Thyroid gland (tissue), 4 donors: Measurements from ENCODE around the gene RASA1. TPM values are rescaled to one million over a fixed set of nuclear protein-coding genes. Genes with fewer than 3 reads are reported as not detected.
A peak's percentile ranks its signal among the peaks of the same experiment; 100 is the strongest.

ENCODE experiments used
- DNase-seq, 2 donors: peaks; one replicate each; pipeline ENCODE4 v3.0.0-alpha.2; 2019
- H3K27ac ChIP-seq, 3 donors: fragments of 200-600 bp; sonication (generic); 1 replicate in 2 of 3; 2 replicates in 1 of 3; pipeline ENCODE4 v1.5.1; 2016 to 2019; ENCODE audit warnings: mild to moderate bottlenecking in 1 of 3, moderate library complexity in 1 of 3
- H3K27me3 ChIP-seq: fragments of 200-600 bp; sonication (generic); one replicate; pipeline ENCODE4 v1.5.1; 2019
- H3K36me3 ChIP-seq, 2 donors: fragments of 200-600 bp; sonication (generic); one replicate each; pipeline ENCODE4 v1.5.1; 2016 to 2019
- H3K4me1 ChIP-seq, 2 donors: fragments of 200-600 bp; sonication (generic); one replicate each; pipeline ENCODE4 v1.5.1; 2017 to 2019
- H3K4me3 ChIP-seq, 3 donors: fragments of 200-600 bp; sonication (generic); replicated peaks in 1 of 3; 1 replicate in 2 of 3; 2 replicates in 1 of 3; pipeline ENCODE4 v1.5.1; 2016; ENCODE audit warnings: mild to moderate bottlenecking in 1 of 3
- H3K9me3 ChIP-seq: fragments of 200-600 bp; sonication (generic); one replicate; pipeline ENCODE4 v1.5.1; 2017
- CTCF ChIP-seq, 6 experiments: fragments of 200-600 bp in 3 of 6; fragments of 450-650 bp in 3 of 6; sonication (generic) in 3 of 6; IDR thresholded peaks; one replicate each; pipeline ENCODE4 v1.5.1; 2016 to 2019; ENCODE audit warnings: antibody characterized with exemption in 6 of 6, mild to moderate bottlenecking in 2 of 6, inconsistent platforms in 1 of 6, moderate library complexity in 1 of 6
- POLR2A ChIP-seq, 2 donors: fragments of 450-650 bp; IDR thresholded peaks; one replicate each; pipeline ENCODE4 v1.6.1; 2017; ENCODE audit warnings: antibody characterized with exemption in 2 of 2, mild to moderate bottlenecking in 2 of 2, moderate library complexity in 1 of 2
- WGBS, 2 donors: methylation state at CpG; one replicate each; pipeline ENCODE4 v1.1.5; 2017; 5-methylcytosine and 5-hydroxymethylcytosine counted together
- intact Hi-C: fragments of 100-400 bp; cut with DNase I; formaldehyde crosslinking; loops from one replicate; pipeline ENCODE4 v1.15.1; 2023
- total RNA-seq, 4 donors: library from RNA; depleted of rRNA; stranded (reverse); fragments of >200 nt; gene quantifications; one replicate each; pipeline ENCODE4 v1.2.3, GENCODE V29; 2016

RASA1 gene
- total RNA-seq, 4 donors from 2014 or later, result 45.2 to 57.1 (median 52.8) TPM

- no peak overlapping the region for H3K27ac ChIP-seq
- H3K9me3 ChIP-seq, result no peaks in the 10 kb centered on the region
- H3K4me3 ChIP-seq, result no peak overlapping the region
- peaks cover 8 to 25% of the 10 kb centered on the region in 2 donors for H3K36me3 ChIP-seq
- no peak for TF ChIP-seq POLR2A (IDR thresholded peaks at IDR 0.05)
- TF ChIP-seq CTCF (IDR thresholded peaks at IDR 0.05), result no peak
- peaks cover 6 to 7% of the 10 kb centered on the region in 2 donors for H3K4me1 ChIP-seq
- H3K27me3 ChIP-seq, result no peaks in the 10 kb centered on the region
- 87 to 88% methylated on average over 2 of the region's 2 CpGs for WGBS, 2 donors
- no peak for DNase-seq
- intact Hi-C loops, result loop anchor here (5.0 kb wide), 1 partner anchor 336 kb away; no protein-coding TSS in a partner anchor
Observed at GRCh38 chr5:87408204-87408603, 140.5 kb downstream of the RASA1 start.

- H3K27me3 ChIP-seq, result no peaks in the 10 kb centered on the region
- intact Hi-C loops, result no loop called here
- DNase-seq, result no peak
- H3K4me1 ChIP-seq, result peaks cover 6 to 10% of the 10 kb centered on the region in 2 donors
- 85 to 90% methylated on average over 1 of the region's 1 CpG for WGBS, 2 donors
- no peak for TF ChIP-seq POLR2A (IDR thresholded peaks at IDR 0.05)
- no peak for TF ChIP-seq CTCF (IDR thresholded peaks at IDR 0.05)
- peak overlapping the region in 1 of 3 donors; percentile 24 for H3K27ac ChIP-seq
- no peak overlapping the region for H3K4me3 ChIP-seq
- H3K9me3 ChIP-seq, result no peaks in the 10 kb centered on the region
- peaks cover 8 to 22% of the 10 kb centered on the region in 2 donors for H3K36me3 ChIP-seq
Observed at GRCh38 chr5:87410931-87411330, 143.2 kb downstream of the RASA1 start.

GRCh38 chr5:87411586-87411972, 143.9 kb downstream of the RASA1 start:
- WGBS, 2 donors, result 16 to 21% methylated on average over 5 of the region's 5 CpGs
- intact Hi-C loops, result no loop called here
- DNase-seq, result no peak

GRCh38 chr5:87411973-87412629, 144.4 kb downstream of the RASA1 start:
- H3K4me3 ChIP-seq, result peak overlapping the region; percentile 71 to 98 (median 80)
- H3K27ac ChIP-seq, result peak overlapping the region; percentile 93 to 99 (median 94)
- peaks cover 8 to 16% of the 10 kb centered on the region in 2 donors for H3K36me3 ChIP-seq
- DNase-seq, result peak; percentile 23 to 27
- intact Hi-C loops, result no loop called here
- peaks cover 6 to 10% of the 10 kb centered on the region in 2 donors for H3K4me1 ChIP-seq
- H3K27me3 ChIP-seq, result no peaks in the 10 kb centered on the region
- WGBS, 2 donors, result 0 to 1% methylated on average over 29 of the region's 29 CpGs
- TF ChIP-seq POLR2A (IDR thresholded peaks at IDR 0.05) (no peak), CTCF (IDR thresholded peaks at IDR 0.05) (no peak)
- no peaks in the 10 kb centered on the region for H3K9me3 ChIP-seq

More at GRCh38 chr5:87411586-87411972, 143.9 kb downstream of the RASA1 start:
- Histone ChIP-seq H3K27ac (peak overlapping the region; percentile 93 to 99 (median 94)), H3K4me1 (peaks cover 6 to 10% of the 10 kb centered on the region in 2 donors), H3K4me3 (peak overlapping the region; percentile 71 to 98 (median 80)), H3K36me3 (peaks cover 8 to 20% of the 10 kb centered on the region in 2 donors), H3K27me3 (no peaks in the 10 kb centered on the region), H3K9me3 (no peaks in the 10 kb centered on the region)
- TF ChIP-seq CTCF (IDR thresholded peaks at IDR 0.05) (no peak), POLR2A (IDR thresholded peaks at IDR 0.05) (no peak)

GRCh38 chr5:87412630-87413342, 145.1 kb downstream of the RASA1 start, which contains the start of gene CCNH:
Gene CCNH (minus strand): TSS chr5:87412930. CDS start chr5:87412794, 136 bp downstream.
- Histone ChIP-seq H3K27ac (peak within 1 kb of the TSS; percentile 93 to 99 (median 94)), H3K4me3 (peak within 1 kb of the TSS; percentile 71 to 98 (median 80)), H3K9me3 (no peaks in the 10 kb centered on the region), H3K27me3 (no peaks in the 10 kb centered on the region), H3K4me1 (peaks cover 6 to 10% of the 10 kb centered on the region in 2 donors), H3K36me3 (peaks cover 2 to 13% of the 10 kb centered on the region in 2 donors)
- 1 to 2% methylated on average over 20 to 22 of the region's 46 CpGs for WGBS, 2 donors
- intact Hi-C loops, result no loop called here
- peak; percentile 99 for DNase-seq
- no peak for TF ChIP-seq CTCF (IDR thresholded peaks at IDR 0.05)
- peak; percentile 72 to 96 for TF ChIP-seq POLR2A (IDR thresholded peaks at IDR 0.05)
